HUDEP-2 (cell line): ENCODE measurements around the gene P2RX1.

ENCODE experiments used
- DNase-seq, 76 experiments: peaks; one replicate each; lab custom pipeline; 2025; ENCODE audit not compliant: unreplicated experiment in 76 of 76; lab: John Stamatoyannopoulos, UW

Gene P2RX1

DNA sequence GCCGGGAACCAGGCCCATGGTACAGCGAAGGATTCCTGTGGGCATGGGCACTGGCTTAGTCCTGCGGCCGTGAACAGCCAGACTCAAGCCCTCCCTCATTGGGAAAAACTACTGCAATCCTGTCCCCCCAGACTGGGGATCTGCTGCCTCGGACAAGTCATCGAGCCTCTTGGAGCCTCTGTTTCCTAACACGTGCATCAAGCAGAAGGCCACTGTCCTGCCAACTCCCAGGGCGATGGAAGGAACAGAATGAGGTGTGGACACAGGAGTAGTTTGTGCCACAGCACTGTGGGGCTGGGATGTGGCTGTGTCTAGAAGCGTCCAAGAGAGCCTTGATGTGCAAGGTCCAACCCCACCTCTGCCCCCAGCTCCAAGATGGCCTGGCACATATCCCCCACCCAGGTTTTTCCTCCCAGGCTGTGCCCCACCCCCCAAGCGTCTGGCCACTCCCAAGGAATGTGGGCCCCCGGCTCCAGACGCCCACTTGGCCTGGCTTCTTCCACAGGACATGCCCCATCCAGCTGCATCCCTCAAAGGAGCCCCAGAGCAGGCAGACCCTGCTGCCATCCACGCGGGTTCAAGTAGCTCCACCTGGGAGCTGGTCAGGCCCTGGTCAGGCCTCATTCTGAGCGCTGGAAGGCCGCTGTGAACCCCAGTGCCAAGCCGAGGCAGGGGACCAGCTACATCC lies 26.8 kb downstream of the P2RX1 start:
- DNase-seq = no peak

DNA sequence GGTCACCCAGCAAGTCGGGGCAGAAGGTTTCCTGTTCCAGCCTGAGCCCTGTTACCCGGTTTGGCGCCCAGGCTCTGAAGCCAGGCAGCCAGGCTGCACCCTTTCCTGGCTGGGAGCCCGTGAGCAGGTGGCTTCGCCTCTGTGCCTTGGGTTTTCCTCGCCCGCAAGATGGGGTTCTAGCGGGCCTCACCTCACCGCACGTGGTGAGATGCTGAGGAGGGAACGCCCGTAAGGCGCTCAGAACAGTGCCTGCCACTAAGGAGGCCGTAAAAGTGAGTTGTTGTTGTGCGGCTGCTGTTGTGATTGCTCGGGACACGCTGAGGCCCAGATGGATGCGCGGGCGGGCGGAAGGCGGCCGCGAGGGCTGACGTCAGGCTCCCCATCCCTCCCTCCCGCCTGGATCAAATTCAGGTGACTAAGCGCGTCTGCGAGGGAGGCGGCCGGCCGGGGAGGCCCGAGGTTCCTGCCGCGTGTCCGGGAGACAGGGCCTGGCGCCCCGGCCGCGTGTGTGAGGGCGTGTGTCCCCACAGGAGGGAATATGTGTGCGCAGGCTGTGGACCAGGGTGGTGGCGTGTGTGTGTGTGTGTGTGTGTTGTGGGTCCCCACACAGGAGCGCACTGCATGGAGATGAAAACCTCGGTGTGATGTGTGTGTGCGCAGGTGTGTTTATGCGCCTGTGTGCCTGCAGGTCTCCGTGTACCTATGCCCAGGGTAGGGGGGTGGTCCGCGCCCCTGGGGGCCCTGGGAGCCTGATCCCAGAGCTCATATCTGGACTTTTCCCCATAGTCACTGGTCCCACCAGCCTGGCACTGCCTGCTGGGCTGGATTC lies 27.7 kb downstream of the P2RX1 start:
- DNase-seq = no peak

DNA sequence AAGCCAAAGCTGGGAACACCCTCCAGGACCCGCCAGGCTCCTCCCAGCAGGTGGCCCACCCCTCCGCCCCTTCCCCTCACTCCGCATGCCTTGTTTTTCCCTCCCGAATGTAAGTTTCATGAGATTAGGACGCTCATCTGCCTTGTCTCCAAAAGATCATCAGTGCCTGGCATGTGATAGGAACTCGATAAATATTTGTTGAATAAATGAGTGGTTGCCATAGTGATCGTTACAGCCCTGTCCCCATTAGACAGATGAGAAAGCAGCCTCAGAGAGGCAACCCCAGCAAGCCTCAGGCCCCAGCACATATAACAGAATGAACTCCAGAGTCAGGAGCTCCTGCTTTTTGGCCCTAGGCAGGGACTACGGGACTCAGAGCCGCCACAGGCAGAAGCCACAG lies 28.5 kb downstream of the P2RX1 start:
- no peak for DNase-seq

DNA sequence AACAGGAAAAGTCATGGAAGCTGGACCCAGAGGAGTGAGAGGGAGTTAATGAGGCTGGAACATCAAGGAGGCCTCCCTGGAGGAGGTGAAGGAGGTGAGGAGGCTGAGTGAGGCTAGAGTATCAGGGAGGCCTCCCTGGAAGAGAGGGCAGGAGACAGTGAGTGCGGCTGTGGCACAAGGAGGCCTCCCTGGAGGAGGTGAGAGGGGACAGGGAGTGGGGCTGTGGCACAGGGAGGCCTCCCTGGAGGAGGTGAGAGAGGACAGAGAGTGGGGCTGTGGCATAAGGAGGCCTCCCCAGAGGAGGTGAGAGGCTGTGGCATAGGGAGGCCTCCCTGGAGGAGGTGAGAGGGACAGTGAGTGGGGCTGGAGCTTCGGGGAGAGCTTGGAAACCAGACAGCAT lies 28.9 kb downstream of the P2RX1 start:
- DNase-seq = no peak

DNA sequence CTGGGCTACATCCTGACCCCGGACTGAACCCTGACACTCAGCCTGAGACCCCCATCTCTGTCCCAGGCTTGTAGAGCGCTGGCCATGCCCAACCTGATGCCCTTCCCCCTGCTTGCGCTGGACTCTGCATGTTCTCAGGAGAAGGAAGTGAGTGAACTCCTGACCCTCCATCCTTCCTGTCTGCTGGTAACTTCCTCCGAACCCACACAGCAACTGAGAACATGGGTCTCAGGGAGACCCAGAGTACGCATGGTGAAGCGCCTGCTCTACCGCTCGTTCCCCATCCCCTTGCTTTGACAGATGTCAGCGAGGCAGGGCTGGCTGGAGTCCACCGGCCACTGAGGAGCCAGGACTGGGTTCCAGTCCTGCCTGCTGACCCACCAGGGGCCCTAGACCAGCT lies 29.5 kb downstream of the P2RX1 start:
- no peak for DNase-seq

DNA sequence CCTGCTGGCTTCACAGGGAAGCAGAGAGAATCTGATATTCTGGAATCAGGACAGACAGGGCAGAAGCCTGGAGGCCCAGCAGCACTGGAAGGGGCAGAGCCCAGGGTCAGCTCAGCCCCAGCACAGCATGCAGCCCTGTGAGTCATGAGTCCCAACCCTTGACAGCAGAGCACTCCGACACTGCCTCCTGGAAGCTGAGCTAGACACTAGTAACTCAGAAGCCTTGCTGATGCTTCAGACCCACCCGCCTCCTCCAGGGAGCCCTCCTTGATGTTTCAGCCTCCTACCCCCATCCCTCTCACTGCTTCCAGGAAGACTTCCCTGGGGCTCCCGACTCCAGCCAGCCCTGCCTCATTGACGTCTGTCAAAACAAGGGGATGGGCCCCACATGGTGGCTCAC lies 30.3 kb downstream of the P2RX1 start:
- DNase-seq = peak in 9 of 76 experiments; percentile 11 to 58 (median 27)

DNA sequence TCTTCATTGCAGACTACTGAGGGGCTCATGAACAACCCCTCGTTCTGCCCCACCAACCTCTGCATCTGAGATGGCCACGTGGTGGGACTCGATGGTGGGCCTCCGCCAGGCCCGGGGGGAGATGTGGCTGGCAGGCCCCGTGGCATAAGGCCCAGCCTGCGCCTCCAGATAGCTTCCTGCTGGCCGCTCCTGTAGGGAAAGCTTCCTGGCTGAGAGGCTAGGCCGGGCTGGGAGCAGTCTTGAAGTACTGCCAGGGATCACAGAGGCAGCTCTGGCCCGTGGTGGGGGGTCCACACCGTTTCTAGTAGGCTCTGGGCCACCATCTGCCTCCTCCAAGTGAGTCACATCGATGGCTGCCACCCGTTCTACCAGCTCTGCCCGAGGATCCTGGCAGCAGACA lies 31.0 kb downstream of the P2RX1 start:
- DNase-seq = no peak

DNA sequence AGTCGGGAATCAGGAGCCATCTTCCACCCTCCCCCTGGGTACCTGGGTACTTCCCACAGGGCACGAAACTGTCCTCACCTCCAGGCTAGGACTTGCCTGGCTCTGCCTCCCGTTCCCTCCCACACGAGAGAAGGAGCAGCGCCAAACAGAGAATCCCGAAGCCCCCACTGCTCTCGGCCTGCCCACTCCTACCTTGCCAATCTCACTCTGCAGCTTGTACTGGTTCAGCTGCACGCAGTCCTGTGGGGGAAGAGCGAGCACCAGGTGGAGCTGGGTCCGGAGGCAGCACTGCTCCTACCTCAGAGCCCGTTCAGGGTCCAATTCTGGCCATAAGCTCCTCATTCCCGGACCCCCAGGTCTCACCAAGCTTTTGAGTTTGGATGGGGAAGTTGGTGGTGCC lies 32.1 kb downstream of the P2RX1 start:
- no peak for DNase-seq

DNA sequence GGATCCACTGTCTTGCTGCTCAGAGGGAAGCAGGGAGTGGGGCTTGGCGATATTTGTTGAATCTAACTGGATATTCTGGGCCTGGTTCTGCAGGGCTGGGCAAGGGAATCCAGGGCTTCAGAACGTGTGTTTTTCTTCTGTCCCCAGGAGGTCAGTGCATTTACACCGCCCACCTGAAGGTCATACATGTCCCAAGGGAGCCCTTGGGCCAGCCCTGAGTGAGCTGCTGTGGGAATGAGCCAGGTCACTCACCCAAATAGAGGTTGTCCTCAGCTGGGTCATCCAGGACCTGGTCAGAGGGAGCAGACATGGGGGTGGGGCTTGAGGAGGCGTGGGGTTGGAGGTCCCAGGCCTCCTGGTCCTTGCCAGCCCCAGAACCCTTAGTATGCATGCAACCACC lies 34.0 kb downstream of the P2RX1 start:
- no peak for DNase-seq

DNA sequence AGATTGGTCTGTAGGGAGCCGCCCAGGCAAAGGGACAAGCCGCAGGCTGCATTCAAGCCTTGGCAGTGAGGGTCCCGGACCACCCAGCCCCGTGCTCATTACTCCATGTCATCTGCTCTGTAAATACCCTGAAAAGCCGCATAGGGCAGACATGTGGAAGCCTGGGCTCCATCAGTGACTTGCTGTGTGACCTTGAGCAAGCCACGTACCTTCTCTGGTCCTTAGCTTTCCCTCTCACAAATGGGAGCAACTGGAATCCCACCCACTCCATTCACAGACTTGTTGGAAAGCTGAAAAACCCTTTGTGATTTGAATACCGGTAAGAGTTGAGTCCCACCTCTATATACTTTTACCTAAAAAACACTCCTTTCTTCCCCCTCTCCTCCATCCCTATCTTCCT lies 35.3 kb downstream of the P2RX1 start:
- DNase-seq = no peak

DNA sequence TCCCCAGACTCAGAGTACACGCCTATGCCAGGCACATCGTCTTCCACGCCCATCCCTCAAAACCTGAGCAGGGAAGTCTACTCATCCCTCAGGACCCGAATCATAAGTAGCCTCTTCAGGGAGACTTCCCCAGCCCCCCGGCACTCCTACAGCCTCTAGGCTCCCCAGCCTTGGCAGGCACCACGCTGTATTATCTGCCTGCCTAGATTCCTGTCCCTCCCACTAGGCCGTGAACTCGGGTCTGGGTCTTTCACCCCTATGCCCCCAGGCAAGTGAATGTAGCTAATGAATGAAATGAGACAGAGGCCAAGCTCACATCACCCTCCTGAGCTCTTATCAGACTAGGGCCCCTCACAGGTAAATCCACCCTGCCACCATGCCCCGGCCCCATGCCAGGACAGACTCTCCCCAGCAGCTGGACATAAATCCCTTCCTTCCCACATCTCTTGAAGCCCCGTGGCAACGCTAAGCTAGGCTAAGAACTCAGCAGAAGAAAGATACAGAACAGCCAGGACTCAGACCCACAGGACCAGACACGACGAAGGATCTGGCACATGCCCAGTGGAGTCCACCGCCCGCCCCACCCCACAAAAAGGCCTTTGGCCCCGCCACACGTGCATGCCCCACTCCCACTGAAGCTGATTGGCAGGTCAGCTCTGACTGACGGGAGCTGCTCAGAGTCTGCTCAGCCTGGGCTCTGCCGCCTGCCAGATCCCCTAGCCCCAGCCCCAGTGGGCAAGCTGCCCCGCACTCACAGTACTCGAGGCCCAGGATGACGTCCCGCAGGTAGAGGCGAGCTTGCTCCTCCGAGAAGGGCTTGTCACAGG lies 36.5 kb downstream of the P2RX1 start:
- no peak for DNase-seq

DNA sequence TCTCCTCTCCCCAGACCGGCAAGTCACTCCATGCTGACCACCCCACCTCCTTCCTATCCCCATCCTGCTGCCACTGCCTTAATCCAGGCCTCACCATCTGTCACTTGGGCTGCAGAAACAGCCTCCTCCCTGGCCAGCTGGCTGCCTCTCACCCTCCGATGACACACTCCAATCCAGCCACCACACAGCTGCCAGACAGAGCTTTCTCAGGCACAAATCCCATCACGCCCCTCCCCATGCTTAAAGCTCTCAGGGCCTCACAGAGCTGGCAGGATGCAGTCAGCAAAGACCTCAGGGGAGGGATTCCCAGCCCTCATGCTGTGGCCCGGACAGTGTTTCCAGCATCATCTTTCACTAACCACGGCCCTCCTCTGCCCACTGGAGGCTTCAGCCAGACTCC lies 37.1 kb downstream of the P2RX1 start:
- no peak for DNase-seq

DNA sequence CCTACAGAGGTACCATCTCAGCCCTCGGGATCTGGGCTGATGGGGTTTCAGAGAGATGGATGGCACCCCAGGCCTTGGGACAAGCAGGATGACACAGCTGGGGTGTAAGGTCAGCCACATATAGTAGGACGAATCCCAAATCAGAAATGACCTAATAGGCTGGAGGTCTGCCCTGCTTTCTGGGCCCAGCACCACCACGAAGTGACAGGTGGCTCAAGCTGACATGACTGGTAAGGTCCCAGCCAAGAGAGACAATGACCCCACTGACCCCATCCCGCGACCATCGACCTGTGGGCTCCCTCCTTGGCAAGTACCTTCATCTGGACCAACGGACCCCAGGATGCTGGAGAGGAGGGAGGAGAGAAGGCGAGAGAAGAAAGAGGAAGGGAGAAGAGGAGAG lies 39.0 kb downstream of the P2RX1 start:
- DNase-seq = no peak

DNA sequence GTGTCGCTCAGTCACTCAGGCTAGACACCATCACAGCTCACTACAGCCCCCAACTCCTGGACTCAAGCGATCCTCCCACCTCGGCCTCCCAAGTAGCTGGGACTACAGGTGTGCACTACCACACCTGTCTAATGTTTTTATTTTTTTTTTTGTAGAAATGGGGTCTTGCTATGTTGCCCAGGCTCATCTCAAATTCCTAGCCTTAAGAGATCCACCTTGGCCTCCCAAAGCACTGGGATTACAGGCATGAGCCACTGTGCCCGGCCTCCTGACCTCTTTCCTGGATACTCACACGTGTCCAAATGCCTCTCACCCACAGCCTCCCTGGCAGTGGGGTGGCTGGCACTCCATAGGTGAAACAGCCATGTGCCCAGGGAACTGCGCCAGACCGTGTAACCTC lies 40.9 kb downstream of the P2RX1 start:
- no peak for DNase-seq

DNA sequence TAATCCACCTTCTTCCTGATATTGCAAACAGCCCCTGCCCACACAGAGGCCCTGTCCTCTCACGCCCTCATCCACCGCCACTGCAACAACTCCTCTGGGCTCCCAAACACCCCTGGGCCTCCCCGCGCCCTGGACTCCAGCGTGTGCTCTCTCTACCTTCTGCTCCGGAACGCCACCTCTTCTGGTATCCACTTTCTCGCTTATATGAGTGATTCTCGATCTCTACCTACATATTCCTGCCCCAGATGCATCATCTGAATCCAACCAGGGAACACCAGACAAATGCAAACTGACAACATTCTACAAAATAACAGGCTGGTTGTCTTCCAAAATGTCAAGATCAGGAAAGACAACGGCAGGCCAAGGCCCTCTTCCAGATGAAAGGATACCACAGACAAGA lies 42.4 kb downstream of the P2RX1 start:
- DNase-seq = no peak

DNA sequence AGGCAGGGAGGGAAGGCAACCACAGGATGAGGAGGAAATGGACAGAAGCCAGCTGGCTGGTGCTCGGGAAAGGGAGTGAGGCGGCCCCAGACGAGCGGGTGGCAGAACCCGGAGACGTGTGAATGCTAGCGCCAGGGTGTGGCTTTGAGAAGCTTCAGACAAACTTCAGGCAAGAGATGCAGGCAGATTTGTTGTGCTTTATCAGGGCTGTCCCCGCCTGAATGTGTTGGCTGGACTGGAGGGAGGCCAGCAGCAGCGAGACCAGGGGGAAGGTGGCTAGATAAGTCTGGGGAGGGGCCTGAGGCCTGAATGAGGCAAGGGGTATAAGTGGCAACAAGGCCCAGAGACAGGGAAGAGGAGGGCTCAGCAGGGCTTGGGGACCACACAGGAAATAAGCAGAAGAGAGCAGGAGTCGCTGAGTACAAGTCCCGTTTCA lies 45.4 kb downstream of the P2RX1 start:
- DNase-seq = peak in 71 of 76 experiments; percentile 18 to 78 (median 48)

DNA sequence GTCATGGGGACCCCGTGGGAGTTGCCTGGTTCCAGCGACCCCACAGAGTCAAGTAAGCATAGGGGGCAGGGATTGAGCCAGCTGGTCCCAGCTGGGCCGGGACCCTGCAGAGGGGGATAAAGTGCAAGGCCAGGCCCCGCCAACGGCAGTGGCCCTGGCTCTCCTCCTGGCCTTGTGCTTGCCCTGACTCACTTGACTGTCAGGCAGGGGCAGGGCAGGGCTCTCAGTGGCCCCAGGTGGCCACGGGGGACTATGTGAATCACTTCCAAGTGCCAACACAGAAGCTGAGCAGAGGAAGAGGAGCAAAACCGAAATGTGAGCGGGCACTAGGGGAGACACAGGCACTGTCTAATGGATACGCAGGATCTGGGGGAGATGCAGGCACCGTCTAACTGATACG lies 48.7 kb downstream of the P2RX1 start:
- DNase-seq = no peak

DNA sequence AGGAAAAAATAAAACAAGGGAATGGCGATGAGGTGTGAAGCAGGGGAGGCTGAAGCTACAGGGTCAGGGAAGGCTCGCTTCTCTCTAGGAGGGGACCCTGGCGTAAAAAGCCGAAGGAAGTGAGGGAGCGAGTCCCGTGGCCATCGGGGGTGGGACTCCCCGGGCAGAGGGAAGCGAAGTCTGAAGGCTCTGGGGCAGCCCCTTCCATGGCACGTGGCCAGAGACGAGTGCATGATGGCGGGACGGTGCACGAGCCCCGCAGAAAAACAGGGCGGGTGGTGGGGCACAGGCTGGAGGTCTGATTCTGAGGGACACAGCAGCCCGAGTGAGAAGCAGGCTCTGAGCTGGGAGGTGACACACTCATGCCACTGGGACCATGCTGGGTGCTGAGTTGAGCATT lies 49.2 kb downstream of the P2RX1 start:
- no peak for DNase-seq

DNA sequence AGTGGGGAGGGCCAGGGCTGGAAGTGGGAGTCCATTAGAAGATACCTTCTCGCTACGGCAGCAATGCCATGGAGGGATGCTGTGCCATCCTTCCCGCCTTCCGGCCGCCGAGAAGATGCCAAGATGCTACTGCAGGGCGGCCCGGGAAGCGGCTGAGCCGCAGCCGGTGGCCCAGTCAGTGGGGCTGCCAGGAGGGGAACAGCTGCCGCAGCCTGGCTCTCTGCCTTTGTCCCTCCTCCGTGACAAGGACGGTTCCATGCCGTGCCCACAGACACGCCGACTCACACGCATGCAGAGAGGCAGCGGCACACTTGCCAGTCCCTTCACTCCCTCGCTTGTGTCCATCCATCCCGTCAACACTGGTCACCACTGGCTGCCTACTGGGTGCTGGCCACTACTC lies 50.0 kb downstream of the P2RX1 start:
- no peak for DNase-seq

DNA sequence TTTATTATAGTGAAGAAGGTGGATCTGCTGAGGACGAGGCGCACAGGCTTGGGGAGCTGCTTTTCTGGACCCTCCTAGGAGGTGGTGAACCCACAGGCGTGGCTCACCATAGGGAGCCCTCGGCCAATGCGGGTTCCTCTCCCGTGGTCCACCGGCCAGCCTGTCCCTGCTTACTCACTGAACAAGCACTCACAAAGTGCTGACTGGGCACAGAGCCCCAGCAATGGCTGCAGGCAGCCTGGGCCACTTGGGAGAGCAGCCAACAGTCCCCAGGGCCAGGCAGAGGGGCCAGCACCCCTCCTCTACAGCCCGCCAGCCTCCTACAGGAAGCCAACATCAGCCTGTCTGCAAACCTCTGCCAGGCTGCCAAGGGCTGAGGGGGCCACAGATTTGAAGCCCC lies 51.1 kb downstream of the P2RX1 start:
- no peak for DNase-seq

DNA sequence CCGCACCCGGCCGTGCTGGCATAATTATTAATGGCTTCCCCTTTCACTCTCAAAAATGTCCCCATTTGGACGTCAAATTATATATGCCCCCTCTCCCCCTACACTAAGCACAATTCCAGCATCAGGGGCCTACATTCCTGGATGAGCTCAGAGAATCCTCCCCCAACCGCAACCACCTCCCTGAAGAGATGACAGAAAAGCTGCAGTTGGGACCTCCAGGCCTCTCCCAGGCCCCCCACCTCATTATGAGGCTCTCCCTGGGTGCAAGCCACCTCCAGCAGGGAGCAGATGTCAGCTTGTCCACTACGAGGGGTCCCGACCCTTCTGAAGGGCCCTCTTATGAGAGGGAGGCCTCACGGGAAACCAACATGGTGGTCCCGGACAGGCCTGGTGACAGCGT lies 51.7 kb downstream of the P2RX1 start:
- DNase-seq = no peak
